Neuronal stem cell (in vitro differentiated cells): ENCODE measurements around the gene TREH.

Experiments used
- DNase-seq: peaks from one replicate; pipeline ENCODE4 v3.0.0-alpha.2; 2013; ENCODE audit warnings: low spot score
- H2AFZ ChIP-seq: one replicate; pipeline ENCODE4 v1.6.1; 2013; ENCODE audit warnings: mild to moderate bottlenecking, low read length, inconsistent platforms
- H2AK5ac ChIP-seq: 2 replicates; pipeline ENCODE4 v1.6.1; 2013; ENCODE audit warnings: low read depth, mild to moderate bottlenecking, inconsistent platforms, low read length, moderate library complexity, mixed read lengths
- H2BK120ac ChIP-seq: 2 replicates; pipeline ENCODE4 v1.6.1; 2013; ENCODE audit warnings: low read depth, mild to moderate bottlenecking, inconsistent platforms, low read length, moderate library complexity, mixed read lengths
- H2BK12ac ChIP-seq: one replicate; pipeline ENCODE4 v1.6.1; 2013; ENCODE audit warnings: low read length, inconsistent platforms
- H2BK15ac ChIP-seq: 2 replicates; pipeline ENCODE4 v1.6.1; 2013; ENCODE audit warnings: mild to moderate bottlenecking, low read length, inconsistent platforms, mixed read lengths
- H2BK5ac ChIP-seq: one replicate; pipeline ENCODE4 v1.6.1; 2013; ENCODE audit warnings: inconsistent platforms, mild to moderate bottlenecking, low read length, moderate library complexity
- H3K14ac ChIP-seq: one replicate; pipeline ENCODE4 v1.6.1; 2013; ENCODE audit warnings: low read length, inconsistent platforms
- H3K18ac ChIP-seq: 2 replicates; pipeline ENCODE4 v1.6.1; 2013; ENCODE audit warnings: low read length, inconsistent platforms
- H3K23ac ChIP-seq: 2 replicates; pipeline ENCODE4 v1.6.1; 2013; ENCODE audit warnings: low read depth, mild to moderate bottlenecking, mixed read lengths, low read length, inconsistent platforms; ENCODE audit not compliant: poor library complexity
- H3K27ac ChIP-seq: replicated peaks from 3 replicates; pipeline ENCODE4 v1.5.1; 2013; ENCODE audit warnings: low read length, inconsistent platforms
- H3K27me3 ChIP-seq, 3 experiments: 2 replicates each; pipeline ENCODE4 v1.6.1; 2013; ENCODE audit warnings: low read length in 3 of 3, mild to moderate bottlenecking in 2 of 3, inconsistent platforms in 1 of 3, low read depth in 1 of 3, mixed read lengths in 1 of 3, moderate library complexity in 1 of 3; ENCODE audit not compliant: control insufficient read depth in 3 of 3, insufficient read depth in 3 of 3
- H3K36me3 ChIP-seq, 2 donors: replicated peaks in 1 of 2; 2 replicates each; pipeline ENCODE4 v1.6.1; 2013; ENCODE audit warnings: low read length in 2 of 2; ENCODE audit not compliant: control insufficient read depth in 2 of 2, insufficient read depth in 2 of 2
- H3K4ac ChIP-seq: 2 replicates; pipeline ENCODE4 v1.6.1; 2013; ENCODE audit warnings: inconsistent platforms, mild to moderate bottlenecking, low read length, moderate library complexity
- H3K4me1 ChIP-seq, 2 donors: 1 replicate in 1 of 2; 2 replicates in 1 of 2; pipeline ENCODE4 v1.6.1; 2013; ENCODE audit warnings: low read length in 2 of 2, low read depth in 1 of 2; ENCODE audit not compliant: control insufficient read depth in 2 of 2, insufficient read depth in 1 of 2
- H3K4me2 ChIP-seq: one replicate; pipeline ENCODE4 v1.6.1; 2013; ENCODE audit warnings: mild to moderate bottlenecking, low read length, inconsistent platforms; ENCODE audit not compliant: insufficient read depth, poor library complexity, severe bottlenecking
- H3K4me3 ChIP-seq, 2 donors: 2 replicates each; pipeline ENCODE4 v1.5.1; 2013; ENCODE audit warnings: low read length in 2 of 2, mild to moderate bottlenecking in 2 of 2, inconsistent platforms in 1 of 2, moderate library complexity in 1 of 2
- H3K79me1 ChIP-seq: one replicate; pipeline ENCODE4 v1.6.1; 2013; ENCODE audit warnings: low read depth, mild to moderate bottlenecking, inconsistent platforms, low read length, moderate library complexity
- H3K9ac ChIP-seq: one replicate; pipeline ENCODE4 v1.6.1; 2013; ENCODE audit warnings: mild to moderate bottlenecking, low read depth, low read length, inconsistent platforms; ENCODE audit not compliant: poor library complexity
- H3K9me3 ChIP-seq, 2 donors: replicated peaks in 1 of 2; 2 replicates each; pipeline versions ENCODE3 to v1.6.1; 2013; ENCODE audit warnings: low read length in 2 of 2, mild to moderate bottlenecking in 2 of 2, inconsistent platforms in 1 of 2, low read depth in 1 of 2, mixed read lengths in 1 of 2, moderate library complexity in 1 of 2; ENCODE audit not compliant: control insufficient read depth in 2 of 2, insufficient read depth in 1 of 2
- H4K8ac ChIP-seq: one replicate; pipeline ENCODE4 v1.6.1; 2013; ENCODE audit warnings: low read depth, mild to moderate bottlenecking, inconsistent platforms, low read length, moderate library complexity
- H4K91ac ChIP-seq: one replicate; pipeline ENCODE4 v1.6.1; 2013; ENCODE audit warnings: low read length, low read depth, mild to moderate bottlenecking, inconsistent platforms; ENCODE audit not compliant: poor library complexity
- WGBS, 2 donors: extraction: QIAGEN DNeasy Blood & Tissue Kit; methylation state at CpG; one replicate each; pipeline ENCODE4 v1.1.7; 2013; ENCODE audit warnings: missing lambda C conversion rate in 2 of 2, mixed read lengths in 1 of 2; ENCODE audit not compliant: insufficient read length in 2 of 2, insufficient replicate concordance in 1 of 2; ENCODE audit errors: extremely low coverage in 2 of 2; 5-methylcytosine and 5-hydroxymethylcytosine counted together

Gene TREH

DNA sequence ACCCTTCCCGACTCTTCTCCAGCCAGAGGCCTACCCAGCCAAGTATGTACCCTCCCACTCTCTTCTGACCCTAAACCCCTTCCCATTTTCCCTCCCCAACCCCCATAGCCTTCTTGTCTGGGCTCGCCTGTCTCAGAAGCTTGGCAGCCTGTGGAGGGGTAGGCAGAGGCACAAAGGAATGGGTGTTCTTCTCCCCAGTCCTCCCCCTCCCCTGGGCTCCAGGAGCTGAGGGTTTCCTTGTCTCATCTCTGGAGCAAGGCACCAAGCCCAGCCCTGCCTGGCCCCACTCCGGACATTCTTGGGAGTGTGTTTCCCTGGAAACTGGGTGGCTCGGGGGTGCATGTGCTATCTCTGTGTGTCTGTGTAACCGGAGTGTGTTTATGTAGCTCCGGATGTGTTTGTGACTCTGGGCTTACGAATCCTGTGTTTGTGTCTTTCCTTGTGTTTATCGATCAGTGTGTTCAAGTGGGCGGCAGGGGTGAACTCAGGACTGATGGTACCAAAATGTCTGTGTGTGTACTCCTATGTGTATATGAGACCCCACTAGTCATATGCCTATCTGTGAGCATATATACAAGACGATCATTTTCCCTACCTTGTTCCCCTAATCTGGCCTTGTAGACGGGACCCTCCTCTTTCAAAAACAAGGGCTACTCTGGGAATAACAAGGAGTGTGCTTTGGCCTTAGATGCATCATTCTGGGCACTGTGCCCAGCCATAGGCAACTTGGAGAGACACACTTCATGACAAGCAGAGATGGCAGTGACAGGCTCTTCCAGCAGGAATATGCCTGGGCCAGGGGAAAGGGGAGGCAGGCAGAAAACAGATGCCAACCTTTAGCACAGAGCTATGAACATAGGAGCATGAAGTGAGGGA, 61.1 kb downstream of the TREH start:
- no peak for DNase-seq
- no peaks in the 10 kb centered on the region for H3K9me3 ChIP-seq
- peak overlapping the region; percentile 50 for H2BK5ac ChIP-seq
- H3K14ac ChIP-seq, result peak overlapping the region; percentile 50
- H4K91ac ChIP-seq, result peak overlapping the region; percentile 49
- H3K9ac ChIP-seq, result peak overlapping the region; percentile 14
- H3K27me3 ChIP-seq, result no peaks in the 10 kb centered on the region
- H3K23ac ChIP-seq, result no peak overlapping the region
- peak overlapping the region; percentile 69 for H2AFZ ChIP-seq
- WGBS, 2 donors, result no CpG with 5 or more reads among the region's 11 CpGs
- H3K4me1 ChIP-seq, result peaks cover 72 to 73% of the 10 kb centered on the region in 2 donors
- peak overlapping the region; percentile 49 for H2BK15ac ChIP-seq
- H3K4me3 ChIP-seq, result peak overlapping the region in 1 of 2 donors; percentile 35
- peak overlapping the region; percentile 78 for H3K18ac ChIP-seq
- peak overlapping the region; percentile 70 for H3K27ac ChIP-seq
- H3K4ac ChIP-seq, result no peak overlapping the region
- no peak overlapping the region for H2BK120ac ChIP-seq
- no peak overlapping the region for H4K8ac ChIP-seq
- H3K4me2 ChIP-seq, result no peak overlapping the region
- peak overlapping the region; percentile 60 for H2AK5ac ChIP-seq
- peaks cover 0 to 5% of the 10 kb centered on the region in 2 donors for H3K36me3 ChIP-seq
- peak overlapping the region; percentile 63 for H2BK12ac ChIP-seq
- peaks cover 5% of the 10 kb centered on the region for H3K79me1 ChIP-seq

DNA sequence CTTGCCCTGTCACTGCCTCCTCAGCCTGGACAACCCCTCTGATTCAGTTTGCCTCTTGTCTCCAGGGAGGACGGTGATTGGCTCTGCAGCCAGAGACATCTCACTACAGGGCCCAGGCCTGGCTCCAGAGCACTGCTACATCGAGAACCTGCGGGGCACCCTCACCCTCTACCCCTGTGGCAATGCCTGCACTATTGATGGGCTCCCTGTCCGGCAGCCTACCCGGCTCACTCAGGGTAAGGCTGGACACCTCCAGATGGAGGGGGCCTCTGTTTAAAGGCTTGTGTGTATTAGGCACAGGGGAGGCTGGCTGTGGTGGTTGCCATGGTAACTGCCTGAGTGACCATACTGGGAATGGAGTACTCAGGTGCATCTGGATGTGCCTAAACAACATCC, 63.5 kb downstream of the TREH start:
- Histone ChIP-seq H2BK15ac (peak overlapping the region; percentile 3), H4K91ac (peak overlapping the region; percentile 26), H3K4me1 (peaks cover 66 to 67% of the 10 kb centered on the region in 2 donors), H3K4me3 (no peak overlapping the region), H2AK5ac (peak overlapping the region; percentile 69), H2BK120ac (peak overlapping the region; percentile 25), H3K14ac (peak overlapping the region; percentile 56), H3K23ac (peak overlapping the region; percentile 21), H3K4me2 (peak overlapping the region; percentile 35), H3K9ac (peak overlapping the region; percentile 56), H2AFZ (no peak overlapping the region), H2BK12ac (peak overlapping the region; percentile 85), H3K27me3 (no peaks in the 10 kb centered on the region), H2BK5ac (peak overlapping the region; percentile 79), H3K36me3 (no peaks in the 10 kb centered on the region), H3K9me3 (no peaks in the 10 kb centered on the region), H3K18ac (peak overlapping the region; percentile 86), H3K4ac (peak overlapping the region; percentile 79), H3K79me1 (no peaks in the 10 kb centered on the region), H3K27ac (peak overlapping the region; percentile 97), H4K8ac (no peak overlapping the region)
- no peak for DNase-seq
- no CpG with 5 or more reads among the region's 5 CpGs for WGBS, 2 donors

DNA sequence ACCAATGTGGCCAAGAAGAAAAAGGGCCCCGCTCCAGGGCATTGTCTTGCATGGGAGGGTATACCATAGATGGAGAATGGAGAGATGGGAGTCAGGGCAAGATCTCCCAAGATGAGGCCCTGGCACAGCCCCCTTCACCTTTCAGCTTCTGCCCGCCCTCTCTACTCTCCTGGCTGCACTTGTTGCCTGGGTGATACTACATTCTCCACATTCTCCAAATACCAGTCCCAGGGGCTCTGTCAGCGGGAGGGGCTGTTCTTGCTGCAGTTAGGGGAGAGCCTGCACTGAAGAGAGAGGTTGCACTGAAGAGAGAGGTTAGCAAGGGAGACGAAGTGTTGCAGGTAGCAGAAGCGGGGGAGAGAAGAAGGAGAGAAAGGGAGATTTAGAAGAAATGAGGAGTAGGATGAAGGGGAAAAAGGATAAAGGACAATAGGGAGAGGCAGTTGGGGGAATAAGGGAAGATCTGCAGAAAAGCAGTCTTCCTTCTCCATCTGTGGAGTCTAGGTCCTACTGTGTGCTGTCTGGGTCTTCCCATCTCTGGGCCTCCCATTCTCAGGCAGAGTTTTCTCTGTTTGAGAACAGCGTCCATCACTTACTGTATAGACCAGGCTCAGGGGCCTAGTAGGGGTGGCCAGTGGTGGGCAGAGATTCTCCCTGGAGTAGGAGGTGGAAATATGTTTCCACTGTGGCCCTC, 64.0 kb downstream of the TREH start:
- H3K4me3 ChIP-seq, result no peak overlapping the region
- H2AK5ac ChIP-seq, result peak overlapping the region; percentile 69
- H3K14ac ChIP-seq, result peak overlapping the region; percentile 56
- H3K23ac ChIP-seq, result peak overlapping the region; percentile 21
- peaks cover 0 to 4% (median 2%) of the 10 kb centered on the region in 3 experiments for H3K27me3 ChIP-seq
- H4K91ac ChIP-seq, result peak overlapping the region; percentile 26
- H2AFZ ChIP-seq, result no peak overlapping the region
- H2BK5ac ChIP-seq, result peak overlapping the region; percentile 79
- WGBS, 2 donors, result 100% methylated on average over 1 of the region's 6 CpGs; no CpG with 5 or more reads in 1 of the 2 donors
- H2BK120ac ChIP-seq, result peak overlapping the region; percentile 25
- H2BK12ac ChIP-seq, result peak overlapping the region; percentile 85
- H3K79me1 ChIP-seq, result no peaks in the 10 kb centered on the region
- peak overlapping the region; percentile 97 for H3K27ac ChIP-seq
- H3K18ac ChIP-seq, result peak overlapping the region; percentile 86
- H3K4me2 ChIP-seq, result peak overlapping the region; percentile 35
- no peaks in the 10 kb centered on the region for H3K9me3 ChIP-seq
- H3K36me3 ChIP-seq, result no peaks in the 10 kb centered on the region
- no peak overlapping the region for H4K8ac ChIP-seq
- peak overlapping the region; percentile 79 for H3K4ac ChIP-seq
- peak overlapping the region; percentile 3 for H2BK15ac ChIP-seq
- DNase-seq, result peak; percentile 83
- peak overlapping the region; percentile 56 for H3K9ac ChIP-seq
- peaks cover 60 to 63% of the 10 kb centered on the region in 2 donors for H3K4me1 ChIP-seq

DNA sequence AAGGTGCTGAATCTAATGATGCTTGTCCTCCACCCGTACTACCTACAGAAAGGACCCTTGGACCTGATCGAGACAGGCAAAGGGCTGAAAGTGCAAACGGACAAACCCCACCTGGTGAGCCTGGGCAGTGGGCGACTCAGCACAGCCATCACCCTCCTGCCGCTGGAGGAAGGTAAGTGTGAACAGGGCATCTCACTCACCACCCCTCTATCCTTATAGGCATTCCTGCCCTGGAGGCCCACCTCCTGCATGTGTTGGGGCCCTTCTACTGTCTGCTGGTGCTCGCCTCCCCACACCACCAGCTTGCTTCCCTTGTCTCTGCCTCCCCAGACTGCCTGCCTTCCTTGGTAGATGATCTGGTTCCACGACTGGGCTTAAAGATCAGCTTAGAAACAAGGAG, 64.9 kb downstream of the TREH start:
- H3K9ac ChIP-seq, result peak overlapping the region; percentile 21
- DNase-seq, result no peak
- H4K91ac ChIP-seq, result peak overlapping the region; percentile 87
- H3K23ac ChIP-seq, result peak overlapping the region; percentile 40
- peak overlapping the region; percentile 99 for H2BK12ac ChIP-seq
- no peaks in the 10 kb centered on the region for H3K79me1 ChIP-seq
- peak overlapping the region; percentile 96 for H3K18ac ChIP-seq
- H2BK15ac ChIP-seq, result peak overlapping the region; percentile 91
- peak overlapping the region; percentile 39 for H3K14ac ChIP-seq
- no peak overlapping the region for H2AFZ ChIP-seq
- peak overlapping the region; percentile 100 for H2BK5ac ChIP-seq
- peak overlapping the region; percentile 100 for H2AK5ac ChIP-seq
- peaks cover 53 to 62% of the 10 kb centered on the region in 2 donors for H3K4me1 ChIP-seq
- no peak overlapping the region for H3K4me2 ChIP-seq
- H4K8ac ChIP-seq, result no peak overlapping the region
- WGBS, 2 donors, result no CpG with 5 or more reads among the region's 7 CpGs
- peak overlapping the region; percentile 75 for H3K27ac ChIP-seq
- peak overlapping the region; percentile 98 for H2BK120ac ChIP-seq
- H3K27me3 ChIP-seq, result peaks cover 0 to 13% (median 9%) of the 10 kb centered on the region in 3 experiments
- H3K4me3 ChIP-seq, result no peak overlapping the region
- no peaks in the 10 kb centered on the region for H3K36me3 ChIP-seq
- H3K4ac ChIP-seq, result peak overlapping the region; percentile 96
- no peaks in the 10 kb centered on the region for H3K9me3 ChIP-seq
